Anterior cingulate cortex (tissue), 58 donors: ENCODE results near the gene CDON.

ENCODE experiments used
- DNase-seq, 58 donors: peaks; one replicate each; lab custom pipeline; 2025; lab: John Stamatoyannopoulos, UW

CDON gene

DNA sequence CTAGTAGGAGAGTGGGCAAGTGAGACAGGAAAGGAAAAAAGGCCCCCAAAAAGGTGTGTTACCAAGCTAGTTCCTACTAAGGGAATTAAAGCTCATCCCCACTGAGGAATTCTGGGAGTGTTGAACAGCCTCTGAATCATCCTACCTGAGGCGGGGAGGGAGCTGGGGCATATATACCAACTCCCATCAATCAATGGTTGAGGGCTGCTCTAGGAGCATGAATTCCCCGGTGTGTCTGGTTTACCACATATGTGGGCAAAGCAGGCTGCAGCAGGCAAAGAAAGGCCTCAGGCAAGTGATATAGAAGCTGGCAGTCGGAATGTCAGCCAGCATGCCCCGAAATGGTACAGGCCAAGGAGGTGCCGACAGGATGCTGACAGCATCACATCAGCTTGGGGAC lies 23.6 kb upstream of the CDON start:
- DNase-seq: no peak

DNA sequence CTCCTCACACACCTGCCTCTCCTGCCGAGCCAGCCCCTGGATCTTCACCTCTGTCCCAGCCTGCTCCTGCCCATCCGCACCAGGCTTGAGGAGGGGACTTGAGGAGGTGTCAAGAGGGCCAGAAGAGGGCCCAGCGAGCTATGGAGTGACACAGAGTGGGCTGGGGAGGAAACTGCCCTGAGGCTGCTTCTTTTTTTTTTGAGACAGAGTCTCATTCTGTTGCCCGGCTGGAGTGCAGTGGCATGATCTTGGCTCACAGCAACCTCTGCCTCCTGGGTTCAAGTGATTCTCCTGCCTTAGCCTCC lies 21.9 kb upstream of the CDON start:
- no peak for DNase-seq

- peak in 6 of 58 donors; percentile 5 to 29 (median 14) for DNase-seq
Measured at GRCh38 chr11:126083829-126084607, 21.4 kb upstream of the CDON start.

GRCh38 chr11:126082251-126083109 lies 19.8 kb upstream of the CDON start:
- peak in 53 of 58 donors; percentile 18 to 96 (median 73) for DNase-seq

- no peak for DNase-seq
Measured at GRCh38 chr11:126081915-126082250, 19.2 kb upstream of the CDON start.

GRCh38 chr11:126080161-126080941 lies 17.7 kb upstream of the CDON start:
- DNase-seq: peak in 2 of 58 donors; percentile 7 to 12

DNA sequence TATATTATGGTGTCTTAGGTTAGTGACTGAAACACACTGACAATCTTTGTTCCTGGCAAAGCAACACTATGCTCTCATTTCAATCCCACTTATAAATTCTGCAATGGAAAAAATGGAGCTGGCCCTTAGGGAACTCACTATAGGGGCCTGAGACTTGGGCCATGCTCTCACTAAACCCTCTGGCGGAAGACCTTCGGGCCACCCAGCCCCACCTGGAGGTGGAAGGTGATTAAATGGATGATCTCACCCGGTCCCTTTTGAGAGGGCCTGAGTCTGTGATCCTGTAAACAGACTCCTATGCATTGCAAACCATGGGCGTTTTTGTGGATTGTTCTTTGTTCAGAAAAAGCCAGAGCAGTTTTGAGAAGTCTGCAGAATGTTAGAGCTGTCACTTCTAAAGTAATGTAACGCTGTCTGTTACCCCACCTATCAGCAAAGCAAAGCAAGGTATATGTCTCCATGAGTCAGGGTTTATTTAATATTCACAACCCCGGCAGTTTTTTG lies 17.0 kb upstream of the CDON start:
- no peak for DNase-seq

DNA sequence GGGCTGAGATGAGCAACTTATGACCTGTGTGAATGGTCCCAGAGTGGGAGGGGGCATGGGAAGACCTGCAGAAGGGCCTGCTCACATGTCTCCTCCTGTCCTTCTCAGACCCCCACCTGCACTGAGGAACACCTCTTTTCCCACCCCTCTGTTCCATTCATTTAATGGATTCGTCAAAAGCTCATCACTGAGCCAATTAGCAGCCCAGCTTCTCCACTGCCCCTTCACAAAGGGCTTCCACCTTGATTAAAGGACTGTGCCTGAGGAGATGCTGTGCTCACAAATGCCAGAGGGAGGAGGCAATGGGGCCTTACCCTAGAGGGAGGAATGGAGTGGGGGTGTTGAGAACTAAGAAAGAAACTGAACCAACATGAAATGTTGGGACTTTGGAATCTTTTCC lies 14.0 kb upstream of the CDON start:
- DNase-seq: no peak

GRCh38 chr11:126072801-126073594 lies 10.3 kb upstream of the CDON start:
- DNase-seq: no peak

DNA sequence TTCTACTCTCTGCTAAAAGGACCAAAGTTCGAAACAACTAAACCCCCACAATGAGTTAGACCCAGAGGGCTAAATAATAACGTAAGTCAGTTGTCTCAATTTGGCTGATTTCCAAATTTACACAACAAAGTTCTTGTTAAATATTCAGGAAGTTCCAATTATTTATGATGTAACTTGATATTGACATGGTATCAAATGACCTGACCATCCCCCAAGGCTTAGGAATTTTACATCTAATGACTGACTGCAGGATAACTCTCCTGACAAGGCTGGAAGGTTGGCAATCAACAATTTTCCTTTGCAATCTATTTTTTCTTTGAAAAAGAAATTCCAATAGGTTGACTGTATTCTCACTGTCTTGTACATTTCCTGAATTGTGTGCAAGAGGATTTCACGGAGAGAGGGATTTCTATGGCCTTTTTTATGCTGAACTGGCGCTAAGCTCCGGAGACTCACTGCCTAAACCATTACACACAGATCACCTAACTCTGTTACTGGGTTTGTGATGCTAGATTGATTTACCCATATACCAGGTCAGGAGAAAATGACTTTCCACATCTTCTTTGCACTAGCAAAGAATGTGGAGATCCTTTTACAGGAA lies 9.6 kb upstream of the CDON start:
- DNase-seq: no peak

GRCh38 chr11:126063507-126063852 lies 814 bp upstream of the CDON start:
- no peak for DNase-seq

DNA sequence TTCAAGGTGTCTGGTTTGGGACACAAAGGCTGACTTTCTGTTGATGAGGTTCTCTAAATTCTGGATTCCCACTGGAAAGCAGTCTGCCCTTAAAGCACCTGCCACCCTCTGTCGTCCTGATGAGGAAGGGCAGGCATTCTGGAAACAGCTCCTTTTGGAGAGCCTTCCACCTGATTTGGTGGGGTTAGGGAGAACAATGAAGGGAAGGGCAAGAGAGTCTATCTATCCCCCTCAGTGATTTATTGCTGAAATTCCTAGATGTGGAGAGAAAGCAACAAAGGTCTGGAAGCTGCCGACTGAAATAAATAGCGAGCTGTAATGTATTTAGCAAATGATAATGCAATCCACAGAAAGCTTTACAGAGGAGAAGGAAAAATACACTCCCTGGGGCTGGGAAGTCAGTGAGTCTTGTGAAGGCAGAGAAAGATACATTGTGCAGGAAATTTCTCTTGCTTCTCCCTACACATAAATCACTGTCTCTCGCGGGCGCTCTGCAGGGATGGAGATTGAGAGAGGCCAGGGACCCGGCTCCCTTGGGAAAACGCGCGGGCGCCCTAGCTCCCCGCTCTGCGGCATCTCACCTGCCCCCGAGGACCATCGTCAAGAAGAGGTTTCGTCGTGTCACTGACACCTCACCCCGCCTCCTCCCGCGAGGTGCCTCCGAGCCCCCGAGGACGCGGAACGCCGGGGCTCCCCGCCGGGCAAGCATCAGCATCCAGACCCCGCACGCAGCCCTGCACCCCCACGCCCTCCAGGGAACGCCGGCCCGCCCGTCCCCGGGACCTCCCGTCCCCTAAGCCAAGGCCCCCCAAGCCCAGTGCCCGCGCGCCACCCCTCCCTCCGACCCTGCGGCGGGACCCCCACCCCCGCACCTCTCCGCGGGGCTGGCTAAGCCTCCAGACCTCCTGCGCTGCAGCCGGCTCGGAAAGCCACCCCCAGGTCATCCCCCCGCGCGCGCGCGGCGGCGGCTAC lies 673 bp downstream of the CDON start:
- peak in 20 of 58 donors; percentile 5 to 87 (median 34) for DNase-seq

DNA sequence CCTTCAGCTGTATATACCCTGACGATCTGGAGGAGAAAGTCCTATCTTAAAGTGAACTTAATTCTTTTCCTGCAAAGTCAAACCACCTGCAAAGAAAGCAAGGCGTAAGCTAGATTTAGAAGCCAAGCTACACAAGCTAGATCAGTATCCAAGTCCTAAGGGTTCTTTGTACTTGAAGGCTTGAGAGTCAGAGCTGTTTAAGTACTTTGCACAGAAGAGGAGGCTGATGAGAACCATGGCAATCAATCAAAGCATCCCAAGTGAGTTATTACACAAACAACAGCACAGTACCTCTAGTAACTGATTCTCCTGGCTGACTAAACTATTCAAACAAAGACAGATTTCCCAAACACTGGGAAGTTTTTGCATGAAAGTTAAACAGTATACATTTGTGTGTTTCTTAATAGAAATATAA lies 1.9 kb downstream of the CDON start:
- no peak for DNase-seq

GRCh38 chr11:126059238-126059781 lies 3.4 kb downstream of the CDON start:
- no peak for DNase-seq

DNA sequence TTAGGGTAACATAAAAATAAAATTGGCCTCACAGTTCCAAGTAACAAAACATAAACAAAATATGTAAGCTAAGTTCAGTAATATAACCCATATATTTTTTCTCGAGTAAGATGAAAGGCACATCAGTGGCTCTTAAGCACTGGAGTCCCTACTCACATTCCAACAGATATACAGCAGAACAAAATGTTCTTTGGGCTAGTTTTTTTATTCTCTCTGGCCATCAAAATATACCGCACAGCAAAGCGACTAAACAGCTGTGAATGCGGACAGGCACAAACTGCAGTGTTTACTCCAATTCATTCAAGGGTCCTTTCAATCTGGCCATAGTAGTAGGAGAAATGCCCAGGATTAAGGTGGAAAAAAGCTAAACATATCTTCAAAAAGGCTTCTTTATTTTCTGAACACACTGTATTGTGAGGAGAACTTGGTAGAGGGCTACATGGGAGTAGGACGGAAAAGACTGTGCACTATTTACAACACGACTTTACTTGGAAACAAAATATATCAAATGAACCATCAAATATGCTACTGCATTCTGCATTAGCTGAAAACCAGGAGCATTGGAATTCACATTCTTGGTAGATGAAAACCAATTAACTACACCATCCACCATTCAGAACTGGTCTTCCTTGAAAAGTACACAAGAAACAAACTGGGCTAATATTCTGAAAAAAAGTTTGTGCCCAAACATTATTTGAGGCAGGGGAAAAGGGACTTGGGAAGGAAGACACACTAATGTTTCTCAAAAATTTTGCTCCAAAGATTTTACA lies 4.4 kb downstream of the CDON start:
- DNase-seq: no peak

DNA sequence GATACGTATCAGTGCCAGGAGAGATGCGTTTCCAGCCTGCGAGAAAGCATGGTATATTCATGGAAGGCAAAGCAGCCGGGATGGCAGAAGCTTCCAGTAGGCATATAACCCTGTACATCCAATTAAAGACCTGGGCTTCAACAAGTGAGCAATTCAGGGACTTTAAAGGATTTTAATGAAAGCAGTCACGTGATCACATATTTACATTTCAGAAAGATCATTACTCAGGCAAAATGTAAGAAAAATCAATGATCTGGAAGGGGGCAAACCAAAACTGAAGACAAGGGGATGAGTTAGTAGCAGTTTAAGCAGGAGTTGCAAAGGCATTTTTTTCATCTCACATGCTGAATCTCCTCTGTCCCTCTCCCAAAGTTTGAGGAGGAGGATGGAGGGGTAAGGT lies 7.8 kb downstream of the CDON start:
- no peak for DNase-seq

DNA sequence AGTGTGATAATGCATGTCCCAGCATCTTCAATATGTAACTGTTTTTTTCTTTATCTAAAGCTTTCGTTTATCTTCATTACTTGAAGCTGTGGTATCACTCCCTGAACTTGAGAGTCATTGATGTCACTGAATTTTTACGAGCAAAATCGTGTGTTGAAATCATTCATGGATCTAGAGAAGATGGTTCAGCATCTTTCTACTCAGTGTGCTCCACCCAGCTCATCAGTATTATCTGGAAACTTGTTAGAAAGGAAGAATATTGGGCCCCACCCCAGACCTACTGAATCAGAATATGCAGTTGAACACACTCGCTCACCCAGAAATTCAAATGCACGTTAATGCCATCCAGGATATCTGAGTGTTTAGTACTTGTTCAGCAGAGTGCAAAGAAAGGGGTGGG lies 8.3 kb downstream of the CDON start:
- DNase-seq: no peak
